RWPE2 (cell line): ENCODE results near the gene IGFBPL1.
A peak's percentile ranks its signal among the peaks of the same experiment; 100 is the strongest.

ENCODE experiments used
- ATAC-seq: fragments of 200-7000 bp; cut with Tn5 transposase; 3 replicates; pipeline ENCODE4 v1.9.1; 2021; ENCODE audit warnings: low read depth
- DNase-seq: peaks from one replicate; pipeline ENCODE4 v3.0.0-alpha.2; 2020; ENCODE audit warnings: low spot score
- H3K27ac ChIP-seq: fragments of 450-650 bp; 2 replicates; pipeline ENCODE4 v1.5.1; 2017; ENCODE audit warnings: mild to moderate bottlenecking; ENCODE audit not compliant: poor library complexity, severe bottlenecking
- H3K27me3 ChIP-seq: fragments of 250-450 bp; sonication (Bioruptor Pico); 2 replicates; pipeline ENCODE4 v1.5.1; 2021; ENCODE audit warnings: mild to moderate bottlenecking, moderate library complexity; ENCODE audit not compliant: insufficient read depth, poor library complexity, severe bottlenecking
- H3K36me3 ChIP-seq: fragments of 250-450 bp; sonication (Bioruptor Pico); 2 replicates; pipeline ENCODE4 v1.5.1; 2020; ENCODE audit warnings: low read depth, mild to moderate bottlenecking, moderate library complexity
- H3K4me1 ChIP-seq: fragments of 250-450 bp; sonication (Bioruptor Pico); 2 replicates; pipeline ENCODE4 v1.5.1; 2021; ENCODE audit warnings: mild to moderate bottlenecking, moderate library complexity; ENCODE audit not compliant: insufficient read depth, poor library complexity, severe bottlenecking
- H3K4me3 ChIP-seq: fragments of 250-450 bp; sonication (Bioruptor Pico); 2 replicates; pipeline ENCODE4 v1.5.1; 2021; ENCODE audit warnings: mild to moderate bottlenecking, moderate library complexity; ENCODE audit not compliant: severe bottlenecking
- H3K9me3 ChIP-seq: fragments of 250-450 bp; sonication (Bioruptor Pico); 2 replicates; pipeline ENCODE4 v1.5.1; 2021; ENCODE audit warnings: mild to moderate bottlenecking, moderate library complexity; ENCODE audit not compliant: severe bottlenecking
- TF ChIP-seq, protein P1 (sequence below): fragments of 450-650 bp; IDR thresholded peaks from one replicate; pipeline ENCODE4 v1.5.1; 2017; ENCODE audit warnings: mild to moderate bottlenecking, moderate library complexity; ENCODE audit not compliant: poor library complexity, severe bottlenecking

Gene IGFBPL1

DNA sequence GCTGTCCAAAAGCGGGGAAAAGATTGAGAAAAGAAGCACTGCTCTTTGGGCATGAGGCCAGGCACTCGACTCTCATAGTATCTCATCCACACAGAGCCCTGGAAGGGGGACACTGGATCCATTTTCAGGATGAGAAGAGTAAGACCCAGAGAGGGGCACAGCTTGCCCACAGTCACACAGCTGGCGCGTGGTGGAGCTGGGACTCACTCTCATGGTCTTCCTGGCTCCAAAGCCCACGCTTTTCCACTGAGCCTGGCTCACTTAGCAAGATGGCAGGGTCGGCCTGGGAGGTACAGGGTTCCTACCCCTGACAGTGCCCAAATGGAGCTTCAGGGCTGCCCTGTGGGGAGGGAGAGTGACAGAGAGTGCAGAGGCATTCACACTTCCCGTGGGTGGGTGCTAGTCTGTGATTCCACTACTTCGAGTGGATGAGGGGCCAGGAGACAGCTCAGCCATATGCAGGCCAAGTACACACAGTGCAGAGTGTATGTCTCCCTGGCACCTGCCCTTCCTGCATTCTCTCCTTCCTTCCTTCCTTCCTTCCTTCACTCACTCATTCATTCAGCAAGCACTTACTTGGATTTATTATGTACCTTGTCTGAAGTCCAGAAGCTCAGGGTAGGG lies 18.3 kb upstream of the IGFBPL1 start:
- TF ChIP-seq, protein P1, sequence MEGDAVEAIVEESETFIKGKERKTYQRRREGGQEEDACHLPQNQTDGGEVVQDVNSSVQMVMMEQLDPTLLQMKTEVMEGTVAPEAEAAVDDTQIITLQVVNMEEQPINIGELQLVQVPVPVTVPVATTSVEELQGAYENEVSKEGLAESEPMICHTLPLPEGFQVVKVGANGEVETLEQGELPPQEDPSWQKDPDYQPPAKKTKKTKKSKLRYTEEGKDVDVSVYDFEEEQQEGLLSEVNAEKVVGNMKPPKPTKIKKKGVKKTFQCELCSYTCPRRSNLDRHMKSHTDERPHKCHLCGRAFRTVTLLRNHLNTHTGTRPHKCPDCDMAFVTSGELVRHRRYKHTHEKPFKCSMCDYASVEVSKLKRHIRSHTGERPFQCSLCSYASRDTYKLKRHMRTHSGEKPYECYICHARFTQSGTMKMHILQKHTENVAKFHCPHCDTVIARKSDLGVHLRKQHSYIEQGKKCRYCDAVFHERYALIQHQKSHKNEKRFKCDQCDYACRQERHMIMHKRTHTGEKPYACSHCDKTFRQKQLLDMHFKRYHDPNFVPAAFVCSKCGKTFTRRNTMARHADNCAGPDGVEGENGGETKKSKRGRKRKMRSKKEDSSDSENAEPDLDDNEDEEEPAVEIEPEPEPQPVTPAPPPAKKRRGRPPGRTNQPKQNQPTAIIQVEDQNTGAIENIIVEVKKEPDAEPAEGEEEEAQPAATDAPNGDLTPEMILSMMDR = no peak
- Histone ChIP-seq H3K4me1 (peaks cover 20% of the 10 kb centered on the region), H3K9me3 (no peaks in the 10 kb centered on the region), H3K27ac (peak overlapping the region; percentile 55), H3K27me3 (no peaks in the 10 kb centered on the region), H3K4me3 (no peak overlapping the region), H3K36me3 (no peaks in the 10 kb centered on the region)
- no peak for DNase-seq
- no peak; the same call in 2 of the 3 replicates for ATAC-seq

DNA sequence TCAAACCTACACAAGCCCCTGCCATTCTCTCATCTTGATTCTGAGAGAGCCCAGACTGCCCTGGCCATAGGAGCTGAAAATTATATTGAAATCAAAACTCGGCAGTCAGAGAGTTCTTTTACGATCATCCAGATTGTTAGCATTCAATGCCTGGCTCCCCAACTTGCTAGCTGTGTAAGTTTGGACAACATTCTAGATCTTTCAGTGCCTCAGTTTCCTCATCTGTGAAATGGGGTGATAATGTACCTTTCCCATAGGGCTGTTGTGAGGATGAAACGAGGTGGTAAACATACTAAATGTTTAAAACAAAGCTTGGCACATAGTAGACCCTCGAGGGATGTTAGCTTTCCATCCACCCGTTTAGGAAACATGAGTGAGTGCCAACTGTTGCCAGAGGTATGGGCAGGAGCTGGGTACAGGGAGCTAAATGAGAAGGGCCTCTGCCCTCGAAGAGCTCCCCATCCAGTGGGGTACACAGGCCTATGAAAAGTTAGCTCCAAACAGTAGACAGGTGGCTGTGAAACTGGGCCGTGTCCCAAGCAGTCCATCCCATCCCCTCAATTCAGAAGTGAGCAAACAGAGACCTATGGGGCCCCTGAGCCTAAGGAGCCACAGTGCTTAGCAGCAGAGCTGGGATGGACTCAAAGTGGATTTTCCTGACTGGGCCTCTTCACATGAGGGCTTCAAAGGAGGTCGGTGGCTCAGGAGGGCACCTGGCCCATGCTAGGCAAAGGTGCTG lies 17.3 kb upstream of the IGFBPL1 start:
- Histone ChIP-seq H3K4me3 (no peak overlapping the region), H3K4me1 (peaks cover 25% of the 10 kb centered on the region), H3K27ac (no peak overlapping the region), H3K36me3 (no peaks in the 10 kb centered on the region), H3K27me3 (no peaks in the 10 kb centered on the region), H3K9me3 (no peaks in the 10 kb centered on the region)
- DNase-seq (no peak), ATAC-seq (no peak)
- TF ChIP-seq, protein P1 = no peak

DNA sequence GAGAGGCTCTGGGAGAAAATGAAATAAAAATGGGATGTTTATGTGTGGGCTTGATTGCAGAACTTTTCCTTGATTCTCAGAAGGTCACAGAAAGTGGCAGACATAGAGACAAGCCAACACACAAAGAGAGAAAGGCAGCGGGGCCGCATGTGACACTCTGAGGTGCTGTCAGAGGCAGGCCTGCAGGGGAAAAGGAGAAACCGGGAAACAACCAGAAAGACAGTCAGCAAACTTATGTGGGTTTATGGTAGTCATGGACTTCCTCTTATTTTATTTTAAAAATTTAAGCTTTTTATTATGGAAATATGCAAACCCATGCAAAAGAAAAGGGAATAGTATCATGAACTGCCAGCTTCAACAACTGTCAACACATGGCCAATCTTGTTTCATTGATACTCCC lies 16.3 kb upstream of the IGFBPL1 start:
- Histone ChIP-seq H3K9me3 (no peaks in the 10 kb centered on the region), H3K4me1 (peaks cover 25% of the 10 kb centered on the region), H3K36me3 (no peaks in the 10 kb centered on the region), H3K27me3 (no peaks in the 10 kb centered on the region), H3K27ac (no peak overlapping the region), H3K4me3 (no peak overlapping the region)
- TF ChIP-seq, protein P1 = no peak
- ATAC-seq = no peak
- DNase-seq = no peak

DNA sequence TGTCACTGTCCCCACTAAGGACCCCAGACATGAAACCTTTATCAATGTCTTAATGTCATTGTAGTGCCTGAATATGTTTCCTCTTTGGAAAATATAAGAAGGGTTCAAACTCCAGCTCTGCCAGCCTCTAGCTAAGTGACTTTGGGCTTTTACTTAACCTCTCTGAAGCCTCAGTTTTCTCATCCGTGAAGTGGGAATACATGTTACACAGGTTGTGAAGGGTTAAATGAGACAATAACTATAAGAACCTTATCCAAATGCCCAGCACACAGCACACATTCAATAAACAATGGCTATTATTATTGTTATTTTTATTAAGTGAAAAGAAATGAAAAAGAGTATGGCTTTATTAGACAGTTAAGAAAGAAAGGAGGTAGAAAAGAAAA lies 15.7 kb upstream of the IGFBPL1 start:
- TF ChIP-seq, protein P1 = no peak
- H3K27ac ChIP-seq = no peak overlapping the region
- H3K9me3 ChIP-seq = no peaks in the 10 kb centered on the region
- peaks cover 25% of the 10 kb centered on the region for H3K4me1 ChIP-seq
- H3K4me3 ChIP-seq = no peak overlapping the region
- H3K27me3 ChIP-seq = no peaks in the 10 kb centered on the region
- no peaks in the 10 kb centered on the region for H3K36me3 ChIP-seq
- ATAC-seq (no peak), DNase-seq (no peak)
